IMR-90 (cell line): ENCODE measurements around the gene MAPKAPK5. TPM values are rescaled to one million over a fixed set of nuclear protein-coding genes. Genes with fewer than 3 reads are reported as not detected.

Experiments
- ATAC-seq: fragments of 200-7000 bp; cut with Tn5 transposase; 2 replicates; pipeline ENCODE4 v1.9.1; 2020; ENCODE audit warnings: low read depth, mild to moderate bottlenecking, moderate library complexity
- BruUV-seq: library from RNA; stranded (reverse); fragments of 400-500 nt; replicated peaks from 2 replicates; lab custom pipeline; 2021; lab: Mats Ljungman, UMichigan
- CTCF ChIA-PET: fragments of 300-600 bp; formaldehyde crosslinking; extraction: SDS; loops from one replicate; lab custom pipeline; 2021; ENCODE audit warnings: antibody characterized with exemption; lab: Yijun Ruan, JAX
- POLR2A ChIA-PET: fragments of 300-600 bp; sonication (Branson Sonifier 250); formaldehyde crosslinking; loops from one replicate; lab custom pipeline; 2022; ENCODE audit warnings: antibody characterized with exemption; ENCODE audit not compliant: unreplicated experiment; lab: Charles Lee
- DNase-seq: peaks from one replicate; pipeline ENCODE4 v3.0.0; 2013
- H2AFZ ChIP-seq: replicated peaks from 2 replicates; pipeline ENCODE3; 2013; ENCODE audit warnings: low read length, mild to moderate bottlenecking; ENCODE audit not compliant: poor library complexity
- H2AK5ac ChIP-seq: 2 replicates; pipeline ENCODE4 v1.6.1; 2013; ENCODE audit warnings: low read depth, low read length, inconsistent platforms
- H2AK9ac ChIP-seq: replicated peaks from 2 replicates; pipeline ENCODE3; 2013; ENCODE audit warnings: mild to moderate bottlenecking, low read depth, low read length, moderate library complexity; ENCODE audit not compliant: poor library complexity
- H2BK120ac ChIP-seq: 2 replicates; pipeline ENCODE4 v1.6.1; 2013; ENCODE audit warnings: low read depth, low read length, inconsistent platforms
- H2BK15ac ChIP-seq: 3 replicates; pipeline ENCODE4 v1.6.1; 2013; ENCODE audit warnings: low read depth, low read length, inconsistent platforms
- H2BK20ac ChIP-seq: 2 replicates; pipeline ENCODE4 v1.6.1; 2013; ENCODE audit warnings: low read depth, mild to moderate bottlenecking, inconsistent platforms, low read length, moderate library complexity
- H2BK5ac ChIP-seq: 2 replicates; pipeline ENCODE4 v1.6.1; 2013; ENCODE audit warnings: mild to moderate bottlenecking, low read depth, low read length, inconsistent platforms; ENCODE audit not compliant: poor library complexity, severe bottlenecking
- H3K14ac ChIP-seq: replicated peaks from 2 replicates; pipeline ENCODE4 v1.6.1; 2013; ENCODE audit warnings: low read depth, low read length, inconsistent platforms
- H3K18ac ChIP-seq: 2 replicates; pipeline ENCODE4 v1.6.1; 2013; ENCODE audit warnings: low read depth, low read length, control low read depth
- H3K23ac ChIP-seq: 2 replicates; pipeline ENCODE4 v1.6.1; 2013; ENCODE audit warnings: low read depth, low read length, inconsistent platforms
- H3K27ac ChIP-seq: 2 replicates; pipeline ENCODE4 v1.5.1; 2013; ENCODE audit warnings: mild to moderate bottlenecking, control low read depth, low read length; ENCODE audit not compliant: insufficient read depth
- H3K27me3 ChIP-seq: 2 replicates; pipeline ENCODE4 v1.6.1; 2013; ENCODE audit warnings: low read length; ENCODE audit not compliant: control insufficient read depth, insufficient read depth
- H3K36me3 ChIP-seq: 2 replicates; pipeline ENCODE4 v1.6.1; 2013; ENCODE audit warnings: low read length, mixed read lengths; ENCODE audit not compliant: control insufficient read depth, insufficient read depth
- H3K4ac ChIP-seq: 2 replicates; pipeline ENCODE4 v1.6.1; 2013; ENCODE audit warnings: low read depth, low read length, inconsistent platforms
- H3K4me1 ChIP-seq: 2 replicates; pipeline ENCODE4 v1.6.1; 2013; ENCODE audit warnings: low read length, mixed read lengths; ENCODE audit not compliant: control insufficient read depth, insufficient read depth
- H3K4me2 ChIP-seq: 2 replicates; pipeline ENCODE4 v1.6.1; 2013; ENCODE audit warnings: low read depth, mild to moderate bottlenecking, control low read depth, low read length, moderate library complexity
- H3K4me3 ChIP-seq: 2 replicates; pipeline ENCODE4 v1.5.1; 2013; ENCODE audit warnings: low read depth, mild to moderate bottlenecking, control low read depth, low read length, moderate library complexity; ENCODE audit not compliant: insufficient read depth
- H3K56ac ChIP-seq: 2 replicates; pipeline ENCODE4 v1.6.1; 2013; ENCODE audit warnings: low read length, inconsistent platforms; ENCODE audit not compliant: insufficient read depth; ENCODE audit errors: extremely low read depth
- H3K79me1 ChIP-seq, 2 experiments: 2 replicates each; pipeline ENCODE4 v1.6.1; 2013; ENCODE audit warnings: low read length in 2 of 2, inconsistent platforms in 1 of 2, low read depth in 1 of 2
- H3K9ac ChIP-seq: 2 replicates; pipeline ENCODE4 v1.6.1; 2013; ENCODE audit warnings: low read depth, low read length, control low read depth
- H3K9me1 ChIP-seq: 2 replicates; pipeline ENCODE4 v1.6.1; 2013; ENCODE audit warnings: low read length, inconsistent platforms; ENCODE audit not compliant: insufficient read depth
- H3K9me3 ChIP-seq: 2 replicates; pipeline ENCODE4 v1.6.1; 2013; ENCODE audit warnings: low read length; ENCODE audit not compliant: control insufficient read depth, insufficient read depth
- H4K20me1 ChIP-seq: 2 replicates; pipeline ENCODE4 v1.6.1; 2013; ENCODE audit warnings: low read length, inconsistent platforms; ENCODE audit not compliant: insufficient read depth
- H4K5ac ChIP-seq: 2 replicates; pipeline ENCODE4 v1.6.1; 2013; ENCODE audit warnings: mild to moderate bottlenecking, low read depth, low read length, control low read depth
- H4K8ac ChIP-seq, 2 experiments: 2 replicates each; pipeline ENCODE4 v1.6.1; 2013; ENCODE audit warnings: low read depth in 2 of 2, low read length in 2 of 2, control low read depth in 1 of 2, inconsistent platforms in 1 of 2
- H4K91ac ChIP-seq: 2 replicates; pipeline ENCODE4 v1.6.1; 2013; ENCODE audit warnings: low read depth, low read length, inconsistent platforms; ENCODE audit not compliant: insufficient read depth
- CHD1 ChIP-seq: IDR thresholded peaks from 2 replicates; pipeline ENCODE4 v1.6.1; 2012; ENCODE audit warnings: low read depth, low read length, improper control_type of control experiment
- CTCF ChIP-seq: conservative IDR thresholded peaks from 2 replicates; pipeline ENCODE4 v1.5.1; 2012; ENCODE audit warnings: mild to moderate bottlenecking, low read depth, low read length, improper control_type of control experiment
- ELK1 ChIP-seq: fragments of 150-350 bp; IDR thresholded peaks from 2 replicates; pipeline ENCODE4 v1.6.1; 2016; ENCODE audit warnings: low read depth, mild to moderate bottlenecking, low read length, moderate library complexity, borderline replicate concordance
- MAZ ChIP-seq: IDR thresholded peaks from 2 replicates; pipeline ENCODE4 v1.6.1; 2012; ENCODE audit warnings: low read depth, mild to moderate bottlenecking, low read length, improper control_type of control experiment, moderate library complexity, borderline replicate concordance
- NFE2L2 ChIP-seq: fragments of 150-350 bp; IDR thresholded peaks from 2 replicates; pipeline ENCODE4 v1.6.1; 2016; ENCODE audit warnings: low read depth, mild to moderate bottlenecking, low read length
- USF2 ChIP-seq: fragments of 150-350 bp; IDR thresholded peaks from 2 replicates; pipeline ENCODE4 v1.6.1; 2017; ENCODE audit warnings: mild to moderate bottlenecking, antibody characterized with exemption, low read length, low read depth
- WGBS, 2 experiments: methylation state at CpG; one replicate each; pipeline versions ENCODE4 v1.1.5 to v1.1.7; 2013; ENCODE audit warnings: missing lambda C conversion rate in 2 of 2; ENCODE audit not compliant: insufficient read length in 1 of 2; ENCODE audit errors: extremely low coverage in 2 of 2; 5-methylcytosine and 5-hydroxymethylcytosine counted together
- dilution Hi-C: fragments of 300-500 bp; cut with HindIII; formaldehyde crosslinking; loops from one replicate; pipeline ENCODE4 v1.14.3; 2018; ENCODE audit warnings: low sequenced_read_pairs; ENCODE audit not compliant: unreplicated experiment
- in situ Hi-C: fragments of 300-500 bp; cut with MboI; formaldehyde crosslinking; loops from 3 replicates; pipeline ENCODE4 v1.14.3; 2019; ENCODE audit warnings: low sequenced_read_pairs, inconsistent platforms, mixed read lengths
- intact Hi-C: fragments of 100-400 bp; cut with micrococcal nuclease; formaldehyde crosslinking; loops from 2 replicates; pipeline ENCODE4 v1.10.0; 2022
- polyA plus RNA-seq, 3 experiments: library from polyadenylated mRNA; depleted of rRNA; stranded (reverse); fragments of >200 nt; gene quantifications; 2 replicates each; pipeline ENCODE4 v1.2.3, GENCODE V29; 2012; ENCODE audit warnings: low replicate concordance in 1 of 3
- total RNA-seq: library from RNA; depleted of rRNA; stranded (reverse); fragments of >200 nt; gene quantifications from 2 replicates; pipeline ENCODE4 v1.2.3, GENCODE V29; 2012

MAPKAPK5 gene
- total and polyA plus RNA-seq, 2 of the 4 experiments (the other 2 are of a cell fraction) = 35.0 to 44.6 TPM

GRCh38 chr12:111825509-111825908 lies 16.5 kb upstream of the MAPKAPK5 start:
- no peaks in the 10 kb centered on the region for H3K36me3 ChIP-seq
- H3K4ac ChIP-seq = no peak overlapping the region
- intact Hi-C loops = no loop called here
- no peak overlapping the region for H2AFZ ChIP-seq
- DNase-seq (no peak), ATAC-seq (no peak)
- H3K23ac ChIP-seq = no peak overlapping the region
- no peak overlapping the region for H4K8ac ChIP-seq
- peaks cover 8% of the 10 kb centered on the region for H3K27me3 ChIP-seq
- H3K27ac ChIP-seq = no peak overlapping the region
- no peak overlapping the region for H3K56ac ChIP-seq
- dilution Hi-C loops = no loop called here
- H3K9me3 ChIP-seq = no peaks in the 10 kb centered on the region
- H2AK5ac ChIP-seq = no peak overlapping the region
- no peak overlapping the region for H2BK120ac ChIP-seq
- H2BK20ac ChIP-seq = no peak overlapping the region
- H2BK15ac ChIP-seq = no peak overlapping the region
- POLR2A ChIA-PET = no interaction called here
- TF ChIP-seq USF2 (no peak), NFE2L2 (no peak), CTCF (no peak), ELK1 (no peak), CHD1 (no peak), MAZ (no peak)
- H3K9me1 ChIP-seq = no peaks in the 10 kb centered on the region
- H3K14ac ChIP-seq = no peak overlapping the region
- CTCF ChIA-PET = interaction anchor here (0.6 kb wide), 1 partner anchor 116 kb away, joined by 3 read pairs; no protein-coding TSS in a partner anchor
- 69% methylated on average over 2 of the region's 5 CpGs; no CpG with 5 or more reads in 1 of the 2 experiments for WGBS, 2 experiments
- H4K20me1 ChIP-seq = no peaks in the 10 kb centered on the region
- no peak overlapping the region for H2BK5ac ChIP-seq
- H3K4me2 ChIP-seq = no peak overlapping the region
- in situ Hi-C loops = no loop called here
- no peak overlapping the region for H4K91ac ChIP-seq
- no peaks in the 10 kb centered on the region for H3K79me1 ChIP-seq
- no peak overlapping the region for H2AK9ac ChIP-seq
- H4K5ac ChIP-seq = no peak overlapping the region
- H3K18ac ChIP-seq = no peak overlapping the region
- no peaks in the 10 kb centered on the region for H3K4me1 ChIP-seq
- no TSS peak for BruUV-seq
- H3K9ac ChIP-seq = no peak overlapping the region
- no peak overlapping the region for H3K4me3 ChIP-seq
